Gastrocnemius medialis (tissue), 4 donors: ENCODE data around the gene CALHM6. TPM values are rescaled to one million over a fixed set of nuclear protein-coding genes. Genes with fewer than 3 reads are reported as not detected.

Experiments
- ATAC-seq, 2 donors: fragments of 150-250 bp; one replicate each; pipeline ENCODE4 v1.9.1; 2016
- DNase-seq, 2 donors: peaks; one replicate each; pipeline ENCODE4 v3.0.0-alpha.2; 2019
- H3K27ac ChIP-seq, 4 donors: fragments of 200-600 bp; sonication (generic); 1 replicate in 1 of 4; 2 replicates in 3 of 4; pipeline ENCODE4 v1.5.1; 2016 to 2018; ENCODE audit warnings: mild to moderate bottlenecking in 2 of 4, moderate library complexity in 1 of 4
- H3K27me3 ChIP-seq, 3 donors: fragments of 200-600 bp; sonication (generic) in 2 of 3; 1 replicate in 1 of 3; 2 replicates in 2 of 3; pipeline versions ENCODE4 v1.5.1 to v1.6.0; 2016 to 2019; ENCODE audit warnings: mild to moderate bottlenecking in 1 of 3, moderate library complexity in 1 of 3
- H3K36me3 ChIP-seq, 2 donors: fragments of 200-600 bp; sonication (generic) in 1 of 2; one replicate each; pipeline ENCODE4 v1.5.1; 2017 to 2018
- H3K4me1 ChIP-seq, 2 donors: fragments of 200-600 bp; sonication (generic) in 1 of 2; one replicate each; pipeline ENCODE4 v1.5.1; 2016 to 2017; ENCODE audit warnings: mild to moderate bottlenecking in 2 of 2
- H3K4me3 ChIP-seq, 4 donors: fragments of 200-600 bp; sonication (generic) in 3 of 4; 1 replicate in 1 of 4; 2 replicates in 3 of 4; pipeline ENCODE4 v1.5.1; 2016 to 2019; ENCODE audit warnings: mild to moderate bottlenecking in 2 of 4
- H3K9me3 ChIP-seq, 3 donors: fragments of 200-600 bp; sonication (generic) in 2 of 3; 1 replicate in 1 of 3; 2 replicates in 2 of 3; pipeline ENCODE4 v1.5.1; 2016 to 2019
- POLR2A ChIP-seq, 2 donors: fragments of 450-650 bp; IDR thresholded peaks; one replicate each; pipeline ENCODE4 v1.6.1; 2017; ENCODE audit warnings: antibody characterized with exemption in 2 of 2, mild to moderate bottlenecking in 2 of 2, moderate library complexity in 2 of 2
- in situ Hi-C, 4 donors: fragments of 200-750 bp; cut with MboI; loops; one replicate each; pipeline versions ENCODE4 v1.15.0 to v1.8.0; 2017; ENCODE audit warnings: low sequenced_read_pairs in 4 of 4
- intact Hi-C: fragments of 100-400 bp; cut with DNase I; formaldehyde crosslinking; loops from one replicate; pipeline ENCODE4 v1.15.1; 2023; ENCODE audit warnings: low total_unique reads
- total RNA-seq, 4 donors: library from RNA; depleted of rRNA; stranded (reverse); fragments of >200 nt; gene quantifications; one replicate each; pipeline versions ENCODE4 v1.1.0 to v1.2.3, GENCODE V29; 2016
- TF ChIP-seq, protein P1 (sequence below), 5 experiments: fragments of 450-650 bp in 3 of 5; fragments of 200-600 bp in 2 of 5; sonication (generic) in 2 of 5; IDR thresholded peaks in 4 of 5; conservative IDR thresholded peaks in 1 of 5; 1 replicate in 4 of 5; 2 replicates in 1 of 5; pipeline ENCODE4 v1.5.1; 2016 to 2019; ENCODE audit warnings: antibody characterized with exemption in 5 of 5, mild to moderate bottlenecking in 3 of 5, moderate library complexity in 3 of 5

Gene CALHM6
- total RNA-seq, 4 donors from 2014 or later = 0.63 to 2.3 (median 0.86) TPM

DNA sequence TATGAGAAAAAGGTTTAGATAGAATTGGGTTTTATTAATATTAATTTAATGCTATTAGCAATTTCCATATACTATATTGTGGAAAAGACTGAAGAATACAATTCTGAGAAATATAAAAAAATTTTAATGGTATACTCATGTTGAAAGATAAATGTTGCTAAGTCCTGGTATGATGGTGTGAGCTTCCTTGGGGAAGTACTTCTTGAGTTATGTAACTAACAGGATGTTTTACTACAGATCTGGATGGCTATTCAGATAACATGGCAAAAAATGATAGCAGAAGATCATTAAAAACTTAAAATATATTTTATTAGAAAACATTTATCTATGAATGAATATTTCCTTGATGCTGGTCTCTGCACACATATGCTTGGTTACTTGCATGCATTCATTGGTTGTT, 23.5 kb upstream of the CALHM6 start:
- H3K27ac ChIP-seq = no peak overlapping the region
- H3K4me3 ChIP-seq = no peak overlapping the region
- H3K9me3 ChIP-seq = no peaks in the 10 kb centered on the region
- DNase-seq (no peak), ATAC-seq (no peak)
- intact Hi-C loops (no loop called here), in situ Hi-C loops (no loop called here)
- H3K27me3 ChIP-seq = no peaks in the 10 kb centered on the region
- TF ChIP-seq, protein P1, sequence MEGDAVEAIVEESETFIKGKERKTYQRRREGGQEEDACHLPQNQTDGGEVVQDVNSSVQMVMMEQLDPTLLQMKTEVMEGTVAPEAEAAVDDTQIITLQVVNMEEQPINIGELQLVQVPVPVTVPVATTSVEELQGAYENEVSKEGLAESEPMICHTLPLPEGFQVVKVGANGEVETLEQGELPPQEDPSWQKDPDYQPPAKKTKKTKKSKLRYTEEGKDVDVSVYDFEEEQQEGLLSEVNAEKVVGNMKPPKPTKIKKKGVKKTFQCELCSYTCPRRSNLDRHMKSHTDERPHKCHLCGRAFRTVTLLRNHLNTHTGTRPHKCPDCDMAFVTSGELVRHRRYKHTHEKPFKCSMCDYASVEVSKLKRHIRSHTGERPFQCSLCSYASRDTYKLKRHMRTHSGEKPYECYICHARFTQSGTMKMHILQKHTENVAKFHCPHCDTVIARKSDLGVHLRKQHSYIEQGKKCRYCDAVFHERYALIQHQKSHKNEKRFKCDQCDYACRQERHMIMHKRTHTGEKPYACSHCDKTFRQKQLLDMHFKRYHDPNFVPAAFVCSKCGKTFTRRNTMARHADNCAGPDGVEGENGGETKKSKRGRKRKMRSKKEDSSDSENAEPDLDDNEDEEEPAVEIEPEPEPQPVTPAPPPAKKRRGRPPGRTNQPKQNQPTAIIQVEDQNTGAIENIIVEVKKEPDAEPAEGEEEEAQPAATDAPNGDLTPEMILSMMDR (IDR thresholded peaks at IDR 0.05 in 4 of 5, conservative IDR thresholded peaks at IDR 0.05 in 1 of 5) = no peak
- no peak for TF ChIP-seq POLR2A (IDR thresholded peaks at IDR 0.05)
- peaks cover 0 to 16% of the 10 kb centered on the region in 2 donors for H3K36me3 ChIP-seq
- H3K4me1 ChIP-seq = peaks cover 0 to 12% of the 10 kb centered on the region in 2 donors

GRCh38 chr6:116438590-116439448, 22.4 kb upstream of the CALHM6 start:
- in situ Hi-C loops (no loop called here), intact Hi-C loops (no loop called here)
- peaks cover 0 to 12% of the 10 kb centered on the region in 2 donors for H3K4me1 ChIP-seq
- TF ChIP-seq, protein P1 (IDR thresholded peaks at IDR 0.05 in 4 of 5, conservative IDR thresholded peaks at IDR 0.05 in 1 of 5) = no peak
- no peaks in the 10 kb centered on the region for H3K27me3 ChIP-seq
- no peaks in the 10 kb centered on the region for H3K9me3 ChIP-seq
- peaks cover 0 to 7% of the 10 kb centered on the region in 2 donors for H3K36me3 ChIP-seq
- no peak for DNase-seq
- no peak for ATAC-seq
- H3K4me3 ChIP-seq = no peak overlapping the region
- no peak overlapping the region for H3K27ac ChIP-seq

GRCh38 chr6:116439522-116440051, 21.6 kb upstream of the CALHM6 start:
- Histone ChIP-seq H3K27me3 (no peaks in the 10 kb centered on the region), H3K36me3 (peaks cover 0 to 7% of the 10 kb centered on the region in 2 donors), H3K9me3 (no peaks in the 10 kb centered on the region), H3K27ac (no peak overlapping the region), H3K4me1 (peaks cover 0 to 12% of the 10 kb centered on the region in 2 donors), H3K4me3 (no peak overlapping the region)
- DNase-seq = no peak
- in situ Hi-C loops = no loop called here
- intact Hi-C loops = no loop called here
- no peak for ATAC-seq
- TF ChIP-seq, protein P1 (IDR thresholded peaks at IDR 0.05 in 4 of 5, conservative IDR thresholded peaks at IDR 0.05 in 1 of 5) = no peak
- no peak for TF ChIP-seq POLR2A (IDR thresholded peaks at IDR 0.05)

- no peak for TF ChIP-seq POLR2A (IDR thresholded peaks at IDR 0.05)
- TF ChIP-seq, protein P1 (IDR thresholded peaks at IDR 0.05 in 4 of 5, conservative IDR thresholded peaks at IDR 0.05 in 1 of 5) = no peak
- ATAC-seq = no peak
- H3K36me3 ChIP-seq = no peaks in the 10 kb centered on the region
- H3K4me3 ChIP-seq = no peak overlapping the region
- in situ Hi-C loops = no loop called here
- no peaks in the 10 kb centered on the region for H3K27me3 ChIP-seq
- H3K4me1 ChIP-seq = peaks cover 0 to 12% of the 10 kb centered on the region in 2 donors
- no peaks in the 10 kb centered on the region for H3K9me3 ChIP-seq
- H3K27ac ChIP-seq = no peak overlapping the region
- DNase-seq = no peak
- intact Hi-C loops = no loop called here
These were observed 18.1 kb upstream of the CALHM6 start for GRCh38 chr6:116443105-116443504.
